KBM-7 (cell line): ENCODE data around the gene PPP2R3B.
A peak's percentile ranks its signal among the peaks of the same experiment; 100 is the strongest.
"Not testable (repeated sequence)": the region's sequence is repeated elsewhere in the genome, so short reads cannot be mapped to it uniquely, and the experiment has no call there.

ENCODE experiments used
- DNase-seq: peaks from one replicate; pipeline ENCODE4 v3.0.0-alpha.2; 2015
- in situ Hi-C: fragments of 300-500 bp; cut with MboI; formaldehyde crosslinking; loops from 2 replicates; pipeline ENCODE4 v1.14.3; 2020; ENCODE audit warnings: low sequenced_read_pairs, low pct_unique_long_range_greater_than_20kb, mixed read lengths

Gene PPP2R3B

DNA sequence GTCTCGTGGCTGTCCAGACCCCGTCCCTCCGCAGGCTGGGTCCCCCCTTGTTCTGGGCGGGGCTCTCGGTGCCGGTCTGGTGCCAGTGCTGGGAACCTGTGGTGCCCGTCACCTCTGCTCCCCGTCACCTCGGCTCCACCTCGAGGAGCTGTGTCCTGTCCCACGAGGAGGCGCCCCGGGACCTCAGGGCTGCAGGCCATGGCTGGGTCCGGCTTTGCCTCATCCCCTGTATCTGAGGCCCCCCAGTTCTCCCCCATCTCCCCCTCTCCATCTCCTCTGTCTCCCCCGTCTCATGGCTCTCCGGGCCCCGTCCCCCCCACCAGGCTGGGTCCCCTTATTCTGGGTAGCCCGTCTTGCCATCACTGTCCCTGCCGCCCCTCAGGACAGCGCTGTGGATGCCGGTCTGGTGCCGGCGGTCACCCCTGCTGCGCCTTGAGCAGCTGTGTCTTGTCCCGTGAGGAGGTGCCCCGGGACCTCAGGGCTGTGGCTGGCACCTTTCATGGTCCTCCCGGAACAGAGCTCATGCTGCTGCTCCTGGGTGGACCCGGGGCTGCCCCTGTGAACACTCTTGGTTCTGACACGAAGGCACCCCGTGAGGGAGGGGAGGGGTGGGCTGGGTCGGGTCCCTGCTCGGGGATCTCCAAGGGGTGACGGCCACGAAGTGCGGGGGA, 54.7 kb downstream of the PPP2R3B start:
- no peak for DNase-seq
- in situ Hi-C loops: no loop called here

DNA sequence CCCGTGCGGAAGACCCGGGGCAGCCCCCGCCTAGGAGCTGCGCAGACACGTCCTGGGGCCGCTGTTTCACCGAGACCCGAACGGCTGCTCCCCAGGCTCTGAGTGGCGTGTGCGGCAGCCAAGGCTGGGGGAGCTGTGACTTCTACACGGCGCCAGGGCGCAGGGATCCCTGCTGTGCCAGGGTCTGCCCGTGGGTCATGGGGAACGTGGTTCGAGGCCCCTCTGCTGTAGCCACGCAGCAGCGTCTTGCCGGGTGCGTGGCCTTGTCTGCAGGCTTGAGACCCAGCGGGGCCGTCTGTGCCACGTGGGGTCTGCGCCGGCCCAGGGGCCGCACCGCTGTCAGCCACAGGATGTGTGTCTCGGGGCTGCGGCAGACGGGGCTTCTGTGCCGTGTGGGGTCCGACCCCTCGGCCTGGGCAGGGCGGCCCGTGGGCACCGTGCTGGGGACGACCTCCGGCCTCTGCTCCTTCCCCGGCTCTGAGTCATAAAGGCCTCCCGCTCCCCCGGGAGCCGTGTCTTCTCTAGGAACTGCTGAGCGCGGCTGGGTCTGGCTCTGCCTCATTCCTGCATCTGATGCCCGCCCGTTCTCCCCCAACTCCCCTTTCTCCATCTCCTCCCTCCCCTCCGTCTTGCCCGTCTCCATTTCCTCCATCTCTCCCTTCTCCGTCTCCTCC, 55.4 kb downstream of the PPP2R3B start:
- DNase-seq: no peak
- in situ Hi-C loops: no loop called here

DNA sequence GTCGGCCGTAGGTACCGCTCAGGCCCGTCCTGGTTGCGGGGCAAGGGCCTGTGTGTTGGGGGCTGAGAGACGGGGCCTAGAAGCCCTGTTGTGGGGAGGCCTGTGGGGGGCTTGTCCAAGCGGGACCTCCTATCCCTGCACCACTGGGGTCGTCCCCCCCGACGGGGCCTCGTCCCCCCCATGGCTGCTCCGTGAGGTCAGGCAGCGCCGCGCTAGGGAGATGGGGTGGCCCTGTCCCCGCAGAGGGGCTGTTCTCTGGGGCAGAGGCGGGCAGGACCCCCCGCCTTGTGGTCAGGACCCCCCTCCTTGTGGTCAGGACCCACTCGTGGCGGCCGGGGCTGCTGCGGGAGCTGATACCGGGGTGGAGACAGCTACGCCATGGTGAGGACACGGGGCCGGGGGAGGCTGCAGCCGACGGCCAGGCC, 56.0 kb downstream of the PPP2R3B start:
- in situ Hi-C loops: no loop called here
- DNase-seq: no peak

- DNase-seq, in situ Hi-C loops: not testable (repeated sequence)
Measured at GRCh38 chrX:330141-330725, 56.5 kb downstream of the PPP2R3B start.

DNA sequence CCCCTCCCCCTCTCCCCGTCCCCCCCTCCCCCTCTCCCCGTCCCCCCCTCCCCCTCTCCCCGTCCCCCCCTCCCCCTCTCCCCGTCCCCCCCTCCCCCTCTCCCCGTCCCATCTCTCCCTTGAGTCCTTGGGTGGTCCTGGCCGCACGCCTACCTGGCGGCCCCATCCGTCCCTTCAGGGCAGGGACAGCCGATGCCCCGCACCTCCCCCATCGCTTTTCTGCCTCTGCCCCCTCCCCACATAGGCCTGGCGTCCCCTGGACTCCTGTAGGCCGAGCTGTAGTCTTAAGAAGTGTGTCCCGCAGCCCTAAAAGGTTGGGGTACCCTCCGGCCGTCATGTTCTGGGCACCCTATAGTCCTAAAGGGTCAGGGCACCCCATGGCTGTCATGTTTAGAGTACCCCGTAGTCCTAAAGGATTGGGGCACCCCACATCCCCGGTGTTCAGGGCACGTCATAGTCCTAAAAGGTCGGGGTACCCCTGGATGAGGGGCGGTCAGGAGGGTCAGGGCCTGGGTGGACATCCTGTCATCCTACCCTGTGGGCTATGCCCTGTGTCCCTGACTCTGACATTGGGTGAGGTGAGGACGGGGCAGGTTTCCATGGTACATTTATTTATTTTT, 57.3 kb downstream of the PPP2R3B start:
- in situ Hi-C loops: no loop called here
- DNase-seq: no peak

GRCh38 chrX:327660-328126, 59.0 kb downstream of the PPP2R3B start:
- in situ Hi-C loops: no loop called here
- DNase-seq: no peak

- DNase-seq: peak; percentile 60
Measured at GRCh38 chrX:324664-325063, 62.0 kb downstream of the PPP2R3B start.

DNA sequence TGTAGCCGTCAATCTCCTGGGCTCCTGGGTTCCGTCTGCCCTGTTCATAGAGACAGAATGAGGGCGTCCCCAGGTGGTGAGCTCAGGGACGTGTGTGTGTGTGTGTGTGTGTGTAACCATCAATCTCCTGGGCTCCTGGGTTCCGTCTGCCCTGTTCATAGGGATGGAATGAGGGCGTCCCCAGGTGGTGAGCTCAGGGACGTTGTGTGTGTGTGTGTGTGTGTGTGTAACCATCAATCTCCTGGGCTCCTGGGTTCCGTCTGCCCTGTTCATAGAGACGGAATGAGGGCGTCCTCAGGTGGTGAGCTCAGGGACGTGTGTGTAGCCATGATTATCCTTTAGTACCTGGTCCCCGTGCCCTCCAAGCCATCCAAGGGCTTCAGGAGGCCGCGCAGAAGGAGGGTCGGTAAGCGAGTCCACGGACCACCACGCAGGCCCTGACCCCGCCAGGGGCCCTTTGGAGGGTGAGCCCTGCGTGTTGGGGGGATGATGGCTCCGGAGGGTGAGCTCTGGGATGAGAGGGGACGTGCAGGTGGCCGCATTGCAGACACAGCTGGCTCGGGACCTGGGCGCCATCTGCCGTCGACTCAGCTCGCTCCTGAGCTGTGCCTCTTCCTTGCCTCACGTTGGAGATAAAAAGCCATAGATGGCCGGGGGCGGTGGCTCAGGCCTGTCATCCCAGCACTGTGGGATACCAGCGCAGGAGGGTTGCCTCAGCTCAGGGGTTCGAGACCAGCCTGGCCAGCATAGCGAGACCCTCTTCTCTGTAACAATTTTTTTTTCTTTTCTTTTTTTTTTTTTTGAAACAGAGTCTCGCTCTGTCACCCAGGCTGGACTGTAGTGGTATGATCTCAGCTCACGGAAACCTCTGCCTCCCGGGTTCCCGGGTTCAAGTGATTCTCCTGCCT, 62.7 kb downstream of the PPP2R3B start:
- DNase-seq: peak; percentile 93
- in situ Hi-C loops: no loop called here

More at GRCh38 chrX:324664-325063, 62.0 kb downstream of the PPP2R3B start:
- in situ Hi-C loops: not testable (repeated sequence)

DNA sequence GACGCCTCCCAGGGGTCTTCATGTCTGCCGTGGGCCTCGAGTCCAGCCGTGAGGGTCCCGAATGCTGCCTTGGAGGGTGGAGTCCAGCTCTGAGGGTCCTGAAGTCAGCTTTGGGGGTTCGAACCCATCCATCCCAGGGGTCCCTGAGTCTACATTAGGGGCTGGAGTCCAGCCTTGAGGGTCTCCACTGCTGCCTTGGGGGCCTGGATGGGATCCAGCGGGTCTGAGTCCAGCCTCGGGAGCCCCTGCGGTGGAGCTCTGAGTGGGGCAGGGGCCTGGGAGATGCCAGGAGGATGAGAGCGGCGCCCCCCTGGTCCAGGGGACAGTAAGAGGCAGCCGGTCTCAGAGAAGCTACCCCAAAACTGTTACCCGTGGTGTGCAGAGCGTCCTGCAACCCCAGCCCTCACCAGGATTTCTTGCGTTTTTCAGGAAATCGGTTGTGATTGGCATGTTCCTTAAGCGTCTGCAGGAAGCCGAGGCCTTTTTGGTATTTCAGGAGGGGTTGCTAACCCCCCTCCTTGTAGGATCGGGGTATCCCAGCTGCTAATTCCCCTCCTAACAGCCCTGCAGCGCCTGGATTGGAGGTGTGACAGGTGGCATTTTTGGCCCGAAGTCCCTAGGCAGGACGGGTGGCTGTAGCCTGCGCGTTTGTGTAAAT, 66.5 kb downstream of the PPP2R3B start:
- DNase-seq: peak; percentile 75
- in situ Hi-C loops: no loop called here

DNA sequence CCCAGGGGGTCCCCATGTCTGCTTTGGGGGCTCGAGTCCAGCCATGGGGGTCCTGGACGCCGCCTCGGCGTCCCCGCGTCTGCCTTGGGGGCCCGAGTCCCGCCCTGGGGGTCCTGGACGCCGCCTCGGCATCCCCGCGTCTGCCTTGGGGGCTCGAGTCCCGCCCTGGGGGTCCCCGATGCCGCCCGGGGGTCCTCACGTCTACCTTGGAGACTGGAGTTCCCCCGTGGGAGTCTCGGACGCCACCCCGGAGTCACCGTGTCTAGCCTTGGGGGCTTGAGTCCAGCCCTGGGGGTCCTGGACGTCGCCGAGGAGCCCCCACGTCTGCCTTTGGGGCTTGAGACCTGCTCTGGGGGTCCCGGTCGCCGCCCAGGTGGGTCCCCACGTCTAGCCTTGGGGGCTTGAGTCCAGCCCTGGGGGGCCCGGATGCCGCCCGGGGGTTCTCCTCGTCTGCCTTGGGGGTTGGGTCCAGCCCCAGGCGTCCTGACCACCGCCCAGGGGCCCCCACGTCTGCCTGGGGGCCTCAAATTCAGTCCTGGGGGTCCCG, 67.1 kb downstream of the PPP2R3B start:
- in situ Hi-C loops: no loop called here
- DNase-seq: no peak

DNA sequence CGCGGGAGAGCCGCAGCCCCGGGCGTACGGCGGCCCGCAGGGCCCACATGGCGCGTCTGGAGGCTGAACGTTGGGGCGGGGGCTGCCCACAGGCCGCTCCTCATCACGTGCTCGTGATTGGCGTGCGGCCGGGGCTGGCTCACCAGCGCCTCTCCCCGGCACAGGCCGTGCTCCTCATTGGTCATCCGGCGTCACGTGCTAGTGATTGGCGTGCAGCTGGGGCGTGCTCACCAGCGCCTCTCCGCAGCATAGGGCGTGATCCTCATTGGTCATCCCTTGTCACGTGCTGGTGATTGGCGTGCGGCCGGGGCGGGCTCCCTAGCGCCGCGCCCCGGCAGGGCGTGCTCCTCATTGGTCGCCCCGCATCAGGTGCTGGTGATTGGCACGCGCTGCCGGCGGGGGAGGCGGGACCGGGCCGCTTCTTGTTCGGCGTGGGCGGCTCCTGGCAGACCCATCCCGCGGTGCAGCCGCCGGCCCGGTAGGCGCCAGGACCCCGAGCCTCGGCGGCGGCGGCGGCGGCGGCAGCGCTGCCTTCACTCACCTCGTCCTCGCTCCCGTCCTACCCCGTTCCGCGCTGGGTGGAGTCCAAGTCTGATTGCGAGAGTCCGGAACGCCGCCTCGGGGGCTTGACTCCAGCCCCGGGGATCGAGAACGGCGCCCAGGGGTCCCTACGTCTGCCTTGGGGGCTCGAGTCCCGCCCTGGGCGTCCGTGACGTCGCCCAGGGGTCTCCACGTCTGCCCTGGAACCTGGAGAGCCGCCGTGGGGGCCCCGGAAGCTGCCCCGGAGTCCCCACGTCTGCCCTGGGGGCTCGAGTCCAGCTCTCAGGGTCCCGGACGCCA, 67.7 kb downstream of the PPP2R3B start, which contains the start of gene GTPBP6:
Gene GTPBP6, minus strand, starts transcription at position 58 of the 840 bp plus-strand sequence. Its CDS starts 9 bp downstream, at position 49.
- in situ Hi-C loops: no loop called here
- DNase-seq: peak; percentile 100

- DNase-seq: peak; percentile 100
- in situ Hi-C loops: no loop called here
Measured at GRCh38 chrX:318068-318738, 68.5 kb downstream of the PPP2R3B start.

DNA sequence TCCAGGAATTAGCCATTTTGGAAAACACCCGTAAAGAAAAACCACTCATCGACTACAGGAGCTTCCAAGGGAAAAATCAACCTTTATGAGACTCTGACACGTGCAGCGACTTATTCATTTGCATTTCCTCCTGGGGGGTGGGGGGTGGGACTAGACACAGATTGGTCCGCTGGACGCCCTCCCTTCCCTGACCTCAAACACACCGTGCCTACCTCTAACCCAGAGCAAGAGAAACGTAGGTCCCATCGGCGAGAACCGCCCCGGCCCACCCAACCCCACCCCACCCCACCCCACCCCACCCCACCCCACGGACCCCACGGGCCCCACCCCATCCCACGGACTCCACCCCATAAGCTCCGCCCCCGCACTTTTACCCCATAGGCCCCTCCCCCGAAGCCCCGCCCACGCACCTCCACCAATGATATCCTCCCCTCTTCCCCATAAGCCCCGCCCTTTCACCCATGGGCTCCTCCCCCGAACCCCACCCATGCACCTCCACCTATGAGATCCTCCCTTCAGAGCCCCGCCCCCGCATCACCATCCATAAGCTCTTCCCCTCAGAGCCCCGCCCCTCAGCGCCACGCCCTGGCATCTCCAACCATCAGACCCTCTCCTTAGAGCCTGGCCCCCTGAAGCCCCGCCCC, 69.2 kb downstream of the PPP2R3B start:
- peak; percentile 35 for DNase-seq
- in situ Hi-C loops: no loop called here

- DNase-seq: no peak
- in situ Hi-C loops: no loop called here
Measured at GRCh38 chrX:316351-317325, 70.1 kb downstream of the PPP2R3B start.
